Colonic mucosa (tissue), 4 donors: ENCODE results near the gene TTC28. TPM values are rescaled to one million over a fixed set of nuclear protein-coding genes. Genes with fewer than 3 reads are reported as not detected.
"Not testable (repeated sequence)": the region's sequence is repeated elsewhere in the genome, so short reads cannot be mapped to it uniquely, and the experiment has no call there.

Source experiments
- DNase-seq: peaks from one replicate; pipeline ENCODE4 v3.0.0-alpha.2; 2020
- H3K27ac ChIP-seq: fragments of 200-600 bp; one replicate; pipeline ENCODE4 v1.8.0; 2021
- H3K27me3 ChIP-seq: fragments of 200-600 bp; one replicate; pipeline ENCODE4 v1.8.0; 2021
- H3K36me3 ChIP-seq: fragments of 200-600 bp; one replicate; pipeline ENCODE4 v1.8.0; 2021
- H3K4me1 ChIP-seq: fragments of 200-600 bp; one replicate; pipeline ENCODE4 v1.8.0; 2021; ENCODE audit warnings: mild to moderate bottlenecking
- H3K4me3 ChIP-seq: fragments of 200-600 bp; one replicate; pipeline ENCODE4 v1.8.0; 2021
- H3K9ac ChIP-seq, 2 donors: one replicate each; pipeline ENCODE4 v1.7.0; 2013; ENCODE audit warnings: control low read depth in 2 of 2, low read depth in 2 of 2, low read length in 2 of 2
- H3K9me3 ChIP-seq: fragments of 200-600 bp; one replicate; pipeline ENCODE4 v1.8.0; 2021
- intact Hi-C: fragments of 100-400 bp; cut with DNase I; formaldehyde crosslinking; loops from one replicate; pipeline ENCODE4 v1.14.1; 2022
- total RNA-seq, 2 donors: library from RNA; stranded (reverse); fragmentation: NEBNext Ultra II Directional in 1 of 2; extraction: Animal tissue kit (Norgen Biotek cat#: 25700) in 1 of 2; gene quantifications; one replicate each; pipeline ENCODE4 v1.2.1, GENCODE V29; 2021
- TF ChIP-seq, protein P1 (sequence below): fragments of 200-600 bp; IDR thresholded peaks from one replicate; pipeline ENCODE4 v1.8.0; 2022; ENCODE audit warnings: antibody characterized with exemption, mild to moderate bottlenecking
- donor health status: healthy.
- donor health status: DM: no; HTN: no; CAD: no.
- donor health status: DM: no; HTN: no; CAD: no.

The TTC28 gene
- total RNA-seq, 2 donors from 2014 or later: 6.6 to 9.2 TPM

DNA sequence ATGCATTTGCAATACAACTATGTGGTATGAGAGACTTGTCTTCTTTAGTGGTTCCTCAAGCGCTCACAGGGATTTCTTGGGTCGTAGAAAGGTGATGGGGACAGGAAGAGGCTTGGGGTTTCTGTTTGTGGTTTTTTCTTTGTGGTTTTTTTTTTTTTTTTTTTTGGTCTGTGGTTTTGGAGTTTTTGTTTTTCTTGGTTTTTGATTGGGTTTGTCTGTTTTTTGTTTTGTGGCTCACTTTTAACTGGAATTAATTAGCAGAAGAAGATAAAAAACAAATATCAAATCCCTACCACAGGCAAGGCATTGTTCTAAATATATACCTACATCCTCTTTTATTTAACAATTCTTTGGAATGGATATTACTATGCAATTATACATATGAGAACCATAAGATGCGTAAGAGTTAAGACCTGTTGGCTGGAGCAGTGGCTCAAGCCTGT, 5.5 kb downstream of the TTC28 start:
- no peaks in the 10 kb centered on the region for H3K27me3 ChIP-seq
- no peak overlapping the region for H3K9ac ChIP-seq
- H3K4me1 ChIP-seq: peaks cover 3% of the 10 kb centered on the region
- no peaks in the 10 kb centered on the region for H3K36me3 ChIP-seq
- no peak overlapping the region for H3K27ac ChIP-seq
- no peak for DNase-seq
- intact Hi-C loops: no loop called here
- H3K9me3 ChIP-seq: no peaks in the 10 kb centered on the region
- H3K4me3 ChIP-seq: no peak overlapping the region
- TF ChIP-seq, protein P1, sequence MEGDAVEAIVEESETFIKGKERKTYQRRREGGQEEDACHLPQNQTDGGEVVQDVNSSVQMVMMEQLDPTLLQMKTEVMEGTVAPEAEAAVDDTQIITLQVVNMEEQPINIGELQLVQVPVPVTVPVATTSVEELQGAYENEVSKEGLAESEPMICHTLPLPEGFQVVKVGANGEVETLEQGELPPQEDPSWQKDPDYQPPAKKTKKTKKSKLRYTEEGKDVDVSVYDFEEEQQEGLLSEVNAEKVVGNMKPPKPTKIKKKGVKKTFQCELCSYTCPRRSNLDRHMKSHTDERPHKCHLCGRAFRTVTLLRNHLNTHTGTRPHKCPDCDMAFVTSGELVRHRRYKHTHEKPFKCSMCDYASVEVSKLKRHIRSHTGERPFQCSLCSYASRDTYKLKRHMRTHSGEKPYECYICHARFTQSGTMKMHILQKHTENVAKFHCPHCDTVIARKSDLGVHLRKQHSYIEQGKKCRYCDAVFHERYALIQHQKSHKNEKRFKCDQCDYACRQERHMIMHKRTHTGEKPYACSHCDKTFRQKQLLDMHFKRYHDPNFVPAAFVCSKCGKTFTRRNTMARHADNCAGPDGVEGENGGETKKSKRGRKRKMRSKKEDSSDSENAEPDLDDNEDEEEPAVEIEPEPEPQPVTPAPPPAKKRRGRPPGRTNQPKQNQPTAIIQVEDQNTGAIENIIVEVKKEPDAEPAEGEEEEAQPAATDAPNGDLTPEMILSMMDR: no peak

- Histone ChIP-seq H3K36me3 (no peaks in the 10 kb centered on the region), H3K4me1 (peaks cover 3% of the 10 kb centered on the region), H3K9me3 (no peaks in the 10 kb centered on the region), H3K4me3 (no peak overlapping the region), H3K27me3 (no peaks in the 10 kb centered on the region), H3K27ac (no peak overlapping the region), H3K9ac (no peak overlapping the region)
- TF ChIP-seq, protein P1: no peak
- intact Hi-C loops: no loop called here
- no peak for DNase-seq
Measured at GRCh38 chr22:28670756-28671155, 8.9 kb downstream of the TTC28 start.

DNA sequence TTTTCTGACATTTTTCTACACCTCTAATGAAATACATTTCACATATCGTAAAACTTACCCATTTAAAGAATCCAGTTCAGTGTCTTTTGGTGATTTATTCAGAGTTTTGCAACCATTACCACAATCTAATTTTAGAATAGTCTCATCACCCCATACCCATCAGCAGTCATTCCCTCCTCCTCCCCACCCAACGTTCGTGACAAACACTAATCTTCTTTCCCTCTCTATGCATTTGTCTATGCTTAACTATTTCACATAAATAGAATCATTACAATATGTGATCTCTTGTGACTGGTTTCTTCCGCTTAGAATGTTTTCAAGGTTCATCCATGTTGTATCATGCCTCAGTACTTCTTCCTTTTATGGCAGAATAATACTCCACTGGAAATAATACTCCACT, 9.5 kb downstream of the TTC28 start:
- no peaks in the 10 kb centered on the region for H3K27me3 ChIP-seq
- H3K9ac ChIP-seq: no peak overlapping the region
- no peak overlapping the region for H3K27ac ChIP-seq
- no peak overlapping the region for H3K4me3 ChIP-seq
- H3K9me3 ChIP-seq: no peaks in the 10 kb centered on the region
- DNase-seq: no peak
- H3K4me1 ChIP-seq: peaks cover 3% of the 10 kb centered on the region
- no peaks in the 10 kb centered on the region for H3K36me3 ChIP-seq
- TF ChIP-seq, protein P1: no peak
- intact Hi-C loops: no loop called here

DNA sequence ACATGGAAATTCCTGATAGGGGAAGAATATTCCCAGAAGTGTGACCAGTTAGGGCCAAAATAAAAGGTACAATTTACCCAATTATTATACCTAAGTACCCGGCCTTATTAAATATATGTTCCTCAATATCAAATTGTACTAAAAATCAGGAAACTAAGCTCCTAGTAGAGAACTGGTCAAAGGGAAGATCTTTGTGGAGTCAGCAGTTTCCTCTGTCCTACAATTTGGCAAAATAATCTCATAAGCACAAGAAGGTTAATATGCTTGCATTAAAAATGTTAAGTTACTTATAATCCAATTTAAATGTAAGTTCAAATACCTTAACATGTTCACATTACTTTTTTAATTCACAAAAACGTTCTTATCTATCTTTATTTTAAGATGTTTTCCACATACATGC, 10.3 kb downstream of the TTC28 start:
- Histone ChIP-seq H3K9ac (no peak overlapping the region), H3K4me3 (no peak overlapping the region), H3K27me3 (no peaks in the 10 kb centered on the region), H3K4me1 (peaks cover 3% of the 10 kb centered on the region), H3K36me3 (no peaks in the 10 kb centered on the region), H3K27ac (no peak overlapping the region), H3K9me3 (no peaks in the 10 kb centered on the region)
- no peak for DNase-seq
- intact Hi-C loops: no loop called here
- TF ChIP-seq, protein P1: no peak

DNA sequence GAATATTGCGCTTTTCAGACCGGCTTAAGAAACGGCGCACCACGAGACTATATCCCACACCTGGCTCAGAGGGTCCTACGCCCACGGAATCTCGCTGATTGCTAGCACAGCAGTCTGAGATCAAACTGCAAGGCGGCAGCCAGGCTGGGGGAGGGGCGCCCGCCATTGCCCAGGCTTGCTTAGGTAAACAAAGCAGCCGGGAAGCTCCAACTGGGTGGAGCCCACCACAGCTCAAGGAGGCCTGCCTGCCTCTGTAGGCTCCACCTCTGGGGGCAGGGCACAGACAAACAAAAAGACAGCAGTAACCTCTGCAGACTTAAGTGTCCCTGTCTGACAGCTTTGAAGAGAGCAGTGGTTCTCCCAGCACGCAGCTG, 16.1 kb downstream of the TTC28 start:
- H3K36me3 ChIP-seq, H3K27ac ChIP-seq, DNase-seq, H3K27me3 ChIP-seq, H3K9me3 ChIP-seq, H3K4me1 ChIP-seq, intact Hi-C loops, H3K4me3 ChIP-seq, H3K9ac ChIP-seq: not testable (repeated sequence)

DNA sequence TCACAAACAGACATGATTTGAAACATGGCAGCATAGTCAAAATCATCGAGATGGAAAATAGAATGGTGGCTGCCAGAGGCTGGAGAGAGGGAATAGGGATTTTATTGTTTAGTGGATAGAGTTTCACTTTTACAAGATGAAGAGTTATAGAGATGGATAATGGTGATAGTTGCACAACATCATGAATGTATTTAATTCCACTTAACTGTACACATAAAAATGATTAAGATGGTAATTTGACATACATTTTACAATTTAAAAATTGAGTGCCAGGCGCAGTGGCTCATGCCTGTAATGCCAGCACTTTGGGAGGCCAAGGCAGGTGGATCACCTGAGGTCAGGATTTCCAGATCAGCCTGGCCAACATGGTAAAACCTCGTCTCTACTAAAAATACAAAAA, 21.2 kb downstream of the TTC28 start:
- Histone ChIP-seq H3K9me3 (no peaks in the 10 kb centered on the region), H3K36me3 (no peaks in the 10 kb centered on the region), H3K27me3 (no peaks in the 10 kb centered on the region), H3K9ac (no peak overlapping the region), H3K4me3 (no peak overlapping the region), H3K27ac (no peak overlapping the region), H3K4me1 (no peaks in the 10 kb centered on the region)
- TF ChIP-seq, protein P1: no peak
- intact Hi-C loops: no loop called here
- no peak for DNase-seq
